ENCODE data around the gene PYDC1. TPM values are rescaled to one million over a fixed set of nuclear protein-coding genes. Genes with fewer than 3 reads are reported as not detected.

The PYDC1 gene
- total and polyA plus RNA-seq, 2 of the 13 experiments (the other 11 are each of a cell fraction or from before 2014, with no cell fraction given), result not detected

- TF ChIP-seq ZSCAN20 (CRISPR knock-in tag; IDR thresholded peaks at IDR 0.05; ENCODE audit: borderline replicate concordance) (no peak), ZNF569 (CRISPR knock-in tag; IDR thresholded peaks at IDR 0.05; ENCODE audit: borderline replicate concordance) (no peak), ZNF674 (CRISPR knock-in tag; IDR thresholded peaks at IDR 0.05; ENCODE audit: low read depth) (no peak), YEATS2 (CRISPR knock-in tag; IDR thresholded peaks at IDR 0.05; ENCODE audit: borderline replicate concordance) (no peak), ZNF792 (CRISPR knock-in tag; IDR thresholded peaks at IDR 0.05) (no peak), ZNF337 (CRISPR knock-in tag; IDR thresholded peaks at IDR 0.05; ENCODE audit: borderline replicate concordance, low read depth) (no peak), SMARCC2 (IDR thresholded peaks at IDR 0.05) (no peak), SOX5 (CRISPR knock-in tag; IDR thresholded peaks at IDR 0.05; ENCODE audit: borderline replicate concordance) (peak; percentile 67; the same call in 1 of the 2 replicates), ZBTB46 (CRISPR knock-in tag; IDR thresholded peaks at IDR 0.05; ENCODE audit: borderline replicate concordance) (no peak), RCOR2 (CRISPR knock-in tag; IDR thresholded peaks at IDR 0.05) (0 out of 2 replicates have a peak, but pooled peaks have one; percentile 40), ZNF367 (CRISPR knock-in tag; IDR thresholded peaks at IDR 0.05; ENCODE audit: borderline replicate concordance) (no peak), SP1 (IDR thresholded peaks at IDR 0.05) (no peak), SP1 (CRISPR knock-in tag; IDR thresholded peaks at IDR 0.05) (no peak), HMG20A (CRISPR knock-in tag; IDR thresholded peaks at IDR 0.05; ENCODE audit: borderline replicate concordance) (peak; percentile 82), POGZ (CRISPR knock-in tag; IDR thresholded peaks at IDR 0.05) (peak; percentile 12; the same call in 1 of the 2 replicates), UBTF (CRISPR knock-in tag; IDR thresholded peaks at IDR 0.05) (0 out of 2 replicates have a peak, but pooled peaks have one; percentile 27), ZNF264 (CRISPR knock-in tag; IDR thresholded peaks at IDR 0.05) (no peak), FOXJ3 (CRISPR knock-in tag; IDR thresholded peaks at IDR 0.05; ENCODE audit: borderline replicate concordance) (no peak), SMAD3 (CRISPR knock-in tag; IDR thresholded peaks at IDR 0.05) (peak; percentile 54; the same call in 1 of the 2 replicates), KLF11 (CRISPR knock-in tag; IDR thresholded peaks at IDR 0.05) (no peak), TEAD3 (CRISPR knock-in tag; optimal IDR thresholded peaks at IDR 0.05; ENCODE audit: borderline replicate concordance) (peak; percentile 96), ZNF564 (CRISPR knock-in tag; IDR thresholded peaks at IDR 0.05) (no peak), NAIF1 (CRISPR knock-in tag; IDR thresholded peaks at IDR 0.05; ENCODE audit: borderline replicate concordance) (no peak), BCL6 (CRISPR knock-in tag; IDR thresholded peaks at IDR 0.05) (peak; percentile 76), TFAP4 (IDR thresholded peaks at IDR 0.05; ENCODE audit: borderline replicate concordance, low read depth) (no peak)
- TF ChIP-seq, protein P1, sequence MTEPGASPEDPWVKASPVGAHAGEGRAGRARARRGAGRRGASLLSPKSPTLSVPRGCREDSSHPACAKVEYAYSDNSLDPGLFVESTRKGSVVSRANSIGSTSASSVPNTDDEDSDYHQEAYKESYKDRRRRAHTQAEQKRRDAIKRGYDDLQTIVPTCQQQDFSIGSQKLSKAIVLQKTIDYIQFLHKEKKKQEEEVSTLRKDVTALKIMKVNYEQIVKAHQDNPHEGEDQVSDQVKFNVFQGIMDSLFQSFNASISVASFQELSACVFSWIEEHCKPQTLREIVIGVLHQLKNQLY (CRISPR knock-in tag; IDR thresholded peaks at IDR 0.05), result peak; percentile 92
- TF ChIP-seq, protein P2, sequence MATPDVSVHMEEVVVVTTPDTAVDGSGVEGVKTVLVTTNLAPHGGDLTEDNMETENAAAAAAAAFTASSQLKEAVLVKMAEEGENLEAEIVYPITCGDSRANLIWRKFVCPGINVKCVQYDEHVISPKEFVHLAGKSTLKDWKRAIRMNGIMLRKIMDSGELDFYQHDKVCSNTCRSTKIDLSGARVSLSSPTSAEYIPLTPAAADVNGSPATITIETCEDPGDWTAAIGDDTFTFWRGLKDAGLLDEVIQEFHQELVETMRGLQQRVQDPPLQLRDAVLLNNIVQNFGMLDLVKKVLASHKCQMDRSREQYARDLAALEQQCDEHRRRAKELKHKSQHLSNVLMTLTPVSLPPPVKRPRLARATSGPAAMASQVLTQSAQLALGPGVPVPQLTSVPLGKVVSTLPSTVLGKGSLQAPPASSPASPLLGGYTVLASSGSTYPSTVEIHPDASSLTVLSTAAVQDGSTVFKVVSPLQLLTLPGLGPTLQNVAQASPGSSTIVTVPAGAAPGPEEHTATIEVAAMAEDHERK (CRISPR knock-in tag; IDR thresholded peaks at IDR 0.05; ENCODE audit: low read depth), result no peak
Measured at GRCh38 chr16:31206776-31207175, 10.2 kb downstream of the PYDC1 start (continued).

Data from HepG2 (cell line).